HG03280 (cell line): Measurements from ENCODE around the gene MIB2.

Experiments used
- ATAC-seq: cut with Tn5 transposase; IDR thresholded peaks from one replicate; pipeline ENCODE4 v1.9.1; 2021; ENCODE audit warnings: mild to moderate bottlenecking, moderate library complexity; ENCODE audit not compliant: unreplicated experiment

MIB2 gene

GRCh38 chr1:1677718-1678580 lies 62.6 kb downstream of the MIB2 start:
- ATAC-seq: peak; percentile 44

GRCh38 chr1:1678581-1679380 lies 63.5 kb downstream of the MIB2 start:
- no peak for ATAC-seq
